DND-41 (cell line): ENCODE measurements around the gene PRAC2.

Source experiments
- ATAC-seq: fragments of 200-7000 bp; cut with Tn5 transposase; 3 replicates; pipeline ENCODE4 v1.9.1; 2021; ENCODE audit warnings: low read depth; ENCODE audit not compliant: insufficient read depth
- DNase-seq: peaks from one replicate; pipeline ENCODE4 v3.0.0-alpha.2; 2020
- H2AFZ ChIP-seq: 2 replicates; pipeline ENCODE4 v1.6.0; 2012; ENCODE audit warnings: low read depth, low read length
- H3K27ac ChIP-seq: 2 replicates; pipeline ENCODE4 v1.5.1; 2012; ENCODE audit warnings: low read length, inconsistent platforms
- H3K27me3 ChIP-seq: fragments of 200-600 bp; sonication (generic); 2 replicates; pipeline ENCODE4 v1.6.0; 2012; ENCODE audit warnings: low read length, mild to moderate bottlenecking, inconsistent platforms; ENCODE audit not compliant: insufficient read depth, poor library complexity
- H3K36me3 ChIP-seq: 2 replicates; pipeline ENCODE4 v1.5.1; 2012; ENCODE audit warnings: low read length, inconsistent platforms; ENCODE audit not compliant: insufficient read depth
- H3K4me1 ChIP-seq: 2 replicates; pipeline ENCODE4 v1.5.1; 2012; ENCODE audit warnings: mild to moderate bottlenecking, low read length; ENCODE audit not compliant: insufficient read depth
- H3K4me2 ChIP-seq: 2 replicates; pipeline ENCODE4 v1.6.0; 2012; ENCODE audit warnings: mild to moderate bottlenecking, moderate library complexity, low read length, inconsistent platforms; ENCODE audit not compliant: insufficient read depth
- H3K4me3 ChIP-seq, 2 experiments: fragments of 200-600 bp in 1 of 2; shearing (Covaris generic) in 1 of 2; 2 replicates each; pipeline ENCODE4 v1.5.1; 2012 to 2016; ENCODE audit warnings: inconsistent platforms in 2 of 2, low read length in 2 of 2, mild to moderate bottlenecking in 2 of 2, low read depth in 1 of 2, moderate library complexity in 1 of 2
- H3K79me2 ChIP-seq: 2 replicates; pipeline ENCODE4 v1.6.0; 2012; ENCODE audit warnings: low read length, inconsistent platforms; ENCODE audit not compliant: insufficient read depth
- H3K9ac ChIP-seq: 2 replicates; pipeline ENCODE4 v1.6.0; 2012; ENCODE audit warnings: low read depth, mild to moderate bottlenecking, inconsistent platforms, low read length, moderate library complexity
- H3K9me3 ChIP-seq: 2 replicates; pipeline ENCODE4 v1.5.1; 2012; ENCODE audit warnings: low read length, moderate library complexity, mild to moderate bottlenecking, inconsistent platforms; ENCODE audit not compliant: insufficient read depth, severe bottlenecking
- H4K20me1 ChIP-seq: 2 replicates; pipeline ENCODE4 v1.6.0; 2012; ENCODE audit warnings: low read length; ENCODE audit not compliant: insufficient read depth
- CTCF ChIP-seq: IDR thresholded peaks from 2 replicates; pipeline ENCODE4 v1.5.1; 2012; ENCODE audit warnings: borderline replicate concordance, low read length, moderate library complexity, mild to moderate bottlenecking; ENCODE audit not compliant: poor library complexity, severe bottlenecking; ENCODE audit errors: extremely low read depth
- EZH2 ChIP-seq: IDR thresholded peaks from 3 replicates; pipeline ENCODE4 v1.6.1; 2012; ENCODE audit warnings: borderline replicate concordance, low read depth, mild to moderate bottlenecking, moderate library complexity, low read length, inconsistent platforms; ENCODE audit not compliant: severe bottlenecking

PRAC2 gene

GRCh38 chr17:48746916-48747444, 24.0 kb downstream of the PRAC2 start:
- H3K9ac ChIP-seq = no peak overlapping the region
- ATAC-seq = no peak
- H3K4me1 ChIP-seq = no peaks in the 10 kb centered on the region
- H3K27me3 ChIP-seq = peaks cover 75% of the 10 kb centered on the region
- no peak for DNase-seq
- H3K9me3 ChIP-seq = no peaks in the 10 kb centered on the region
- no peak overlapping the region for H2AFZ ChIP-seq
- no peak overlapping the region for H3K4me3 ChIP-seq
- TF ChIP-seq CTCF = no peak
- TF ChIP-seq EZH2 = no peak
- peaks cover 4% of the 10 kb centered on the region; the same call in 1 of the 2 replicates for H4K20me1 ChIP-seq
- H3K4me2 ChIP-seq = no peak overlapping the region
- H3K79me2 ChIP-seq = no peaks in the 10 kb centered on the region
- H3K36me3 ChIP-seq = no peaks in the 10 kb centered on the region
- no peak overlapping the region for H3K27ac ChIP-seq

- H4K20me1 ChIP-seq = peaks cover 4% of the 10 kb centered on the region; the same call in 1 of the 2 replicates
These were observed 24.7 kb downstream of the PRAC2 start for GRCh38 chr17:48747445-48748363.

GRCh38 chr17:48748718-48749566, 26.0 kb downstream of the PRAC2 start:
- H3K4me1 ChIP-seq = no peaks in the 10 kb centered on the region
- peaks cover 74% of the 10 kb centered on the region for H3K27me3 ChIP-seq
- no peaks in the 10 kb centered on the region for H3K9me3 ChIP-seq
- H3K4me2 ChIP-seq = no peak overlapping the region
- no peak for DNase-seq
- H4K20me1 ChIP-seq = peaks cover 4% of the 10 kb centered on the region; the same call in 1 of the 2 replicates
- no peak for ATAC-seq
- H3K4me3 ChIP-seq = no peak overlapping the region
- TF ChIP-seq CTCF = no peak
- TF ChIP-seq EZH2 = no peak
- no peaks in the 10 kb centered on the region for H3K79me2 ChIP-seq
- H3K9ac ChIP-seq = no peak overlapping the region
- no peak overlapping the region for H2AFZ ChIP-seq
- H3K36me3 ChIP-seq = no peaks in the 10 kb centered on the region
- H3K27ac ChIP-seq = no peak overlapping the region

More at GRCh38 chr17:48747445-48748363, 24.7 kb downstream of the PRAC2 start:
- H3K36me3 ChIP-seq = no peaks in the 10 kb centered on the region
- H2AFZ ChIP-seq = no peak overlapping the region
- H3K27ac ChIP-seq = no peak overlapping the region
- no peak overlapping the region for H3K4me2 ChIP-seq
- H3K27me3 ChIP-seq = peaks cover 76% of the 10 kb centered on the region
- TF ChIP-seq EZH2 = no peak
- no peak for TF ChIP-seq CTCF
- no peak for DNase-seq
- H3K79me2 ChIP-seq = no peaks in the 10 kb centered on the region
- ATAC-seq = no peak
- no peak overlapping the region for H3K9ac ChIP-seq
- no peak overlapping the region for H3K4me3 ChIP-seq
- H3K4me1 ChIP-seq = no peaks in the 10 kb centered on the region
- no peaks in the 10 kb centered on the region for H3K9me3 ChIP-seq
